ENCODE results near the gene A3GALT2. TPM values are rescaled to one million over a fixed set of nuclear protein-coding genes. Genes with fewer than 3 reads are reported as not detected.

A3GALT2 gene
- total RNA-seq, 1 donor from 2014 or later, result not detected

GRCh38 chr1:33319186-33319948 lies 1.5 kb downstream of the A3GALT2 start:
- H3K4me3 ChIP-seq (ENCODE audit: low read depth, low read length), result no peak overlapping the region
- TF ChIP-seq CTCF (conservative IDR thresholded peaks at IDR 0.05; ENCODE audit: low read depth, low read length), result no peak
- no peak for DNase-seq (ENCODE audit: low read depth)

GRCh38 chr1:33317946-33318345 lies 3.0 kb downstream of the A3GALT2 start:
- TF ChIP-seq CTCF (conservative IDR thresholded peaks at IDR 0.05; ENCODE audit: low read depth, low read length), result no peak
- H3K4me3 ChIP-seq (ENCODE audit: low read depth, low read length), result no peak overlapping the region
- DNase-seq (ENCODE audit: low read depth), result no peak

GRCh38 chr1:33317354-33317753 lies 3.5 kb downstream of the A3GALT2 start:
- no peak for DNase-seq (ENCODE audit: low read depth)
- no peak for TF ChIP-seq CTCF (conservative IDR thresholded peaks at IDR 0.05; ENCODE audit: low read depth, low read length)
- no peak overlapping the region for H3K4me3 ChIP-seq (ENCODE audit: low read depth, low read length)

GRCh38 chr1:33316601-33317000 lies 4.3 kb downstream of the A3GALT2 start:
- no peak for TF ChIP-seq CTCF (conservative IDR thresholded peaks at IDR 0.05; ENCODE audit: low read depth, low read length)
- no peak for DNase-seq (ENCODE audit: low read depth)

GRCh38 chr1:33314416-33314815 lies 6.5 kb downstream of the A3GALT2 start:
- TF ChIP-seq CTCF (conservative IDR thresholded peaks at IDR 0.05; ENCODE audit: low read depth, low read length), result no peak
- no peak overlapping the region for H3K4me3 ChIP-seq (ENCODE audit: low read depth, low read length)
- no peak for DNase-seq (ENCODE audit: low read depth)

More at GRCh38 chr1:33316601-33317000, 4.3 kb downstream of the A3GALT2 start:
- no peak overlapping the region for H3K4me3 ChIP-seq (ENCODE audit: low read depth, low read length)

GRCh38 chr1:33312413-33312749 lies 8.5 kb downstream of the A3GALT2 start:
- no peak for TF ChIP-seq CTCF (conservative IDR thresholded peaks at IDR 0.05; ENCODE audit: low read depth, low read length)
- no peak overlapping the region for H3K4me3 ChIP-seq (ENCODE audit: low read depth, low read length)
- DNase-seq (ENCODE audit: low read depth), result no peak
